Neural progenitor cell (in vitro differentiated cells): ENCODE results near the gene S100A6. TPM values are rescaled to one million over a fixed set of nuclear protein-coding genes. Genes with fewer than 3 reads are reported as not detected.

Experiments used
- DNase-seq: peaks from one replicate; pipeline ENCODE4 v3.0.0-alpha.2; 2016; ENCODE audit warnings: low spot score
- H2AFZ ChIP-seq: fragments of 200-600 bp; sonication (generic); replicated peaks from 2 replicates; pipeline ENCODE4 v1.6.1; 2016; ENCODE audit warnings: antibody characterized with exemption
- H3F3A ChIP-seq: fragments of 200-600 bp; sonication (generic); 2 replicates; pipeline ENCODE4 v1.6.1; 2016; ENCODE audit warnings: antibody characterized with exemption, low read depth
- H3K27ac ChIP-seq: fragments of 200-600 bp; sonication (generic); 2 replicates; pipeline ENCODE4 v1.5.1; 2016; ENCODE audit warnings: mild to moderate bottlenecking
- H3K27me3 ChIP-seq: fragments of 200-600 bp; sonication (generic); 2 replicates; pipeline ENCODE4 v1.6.1; 2016; ENCODE audit warnings: mild to moderate bottlenecking, moderate library complexity
- H3K36me3 ChIP-seq: fragments of 200-600 bp; sonication (generic); 2 replicates; pipeline ENCODE4 v1.5.1; 2016
- H3K4me1 ChIP-seq: fragments of 200-600 bp; sonication (generic); 2 replicates; pipeline ENCODE4 v1.6.1; 2016; ENCODE audit warnings: mixed run types
- H3K4me2 ChIP-seq: fragments of 200-600 bp; sonication (generic); 2 replicates; pipeline ENCODE4 v1.6.1; 2016
- H3K4me3 ChIP-seq: fragments of 200-600 bp; sonication (generic); 2 replicates; pipeline ENCODE4 v1.5.1; 2016
- H3K79me2 ChIP-seq: fragments of 200-600 bp; sonication (generic); 2 replicates; pipeline ENCODE4 v1.6.1; 2016; ENCODE audit warnings: low read depth
- H3K9ac ChIP-seq: fragments of 200-600 bp; sonication (generic); 2 replicates; pipeline ENCODE4 v1.6.1; 2016
- H3K9me3 ChIP-seq: fragments of 200-600 bp; sonication (generic); 2 replicates; pipeline ENCODE4 v1.5.1; 2016; ENCODE audit warnings: low read depth
- H4K20me1 ChIP-seq: fragments of 200-600 bp; sonication (generic); 2 replicates; pipeline ENCODE4 v1.6.1; 2016; ENCODE audit warnings: low read depth
- H3K27ac Mint-ChIP-seq: 3 replicates; pipeline ENCODE4 v1.8.0; 2021; ENCODE audit warnings: mixed read lengths
- H3K27me3 Mint-ChIP-seq: 2 replicates; pipeline ENCODE4 v1.8.0; 2022; ENCODE audit warnings: low read depth, mild to moderate bottlenecking, inconsistent platforms, moderate library complexity, mixed read lengths; ENCODE audit not compliant: insufficient read depth
- H3K36me3 Mint-ChIP-seq: 3 replicates; pipeline ENCODE4 v1.8.0; 2021; ENCODE audit warnings: mixed read lengths
- H3K4me1 Mint-ChIP-seq: 3 replicates; pipeline ENCODE4 v1.8.0; 2021; ENCODE audit warnings: mixed read lengths
- H3K4me3 Mint-ChIP-seq: 3 replicates; pipeline ENCODE4 v1.8.0; 2021; ENCODE audit warnings: mild to moderate bottlenecking, moderate library complexity, mixed read lengths
- H3K9me3 Mint-ChIP-seq: 3 replicates; pipeline ENCODE4 v1.8.0; 2020; ENCODE audit warnings: mixed read lengths
- EZH2 ChIP-seq: fragments of 200-600 bp; sonication (generic); IDR thresholded peaks from 2 replicates; pipeline ENCODE4 v1.6.1; 2017; ENCODE audit warnings: antibody characterized with exemption, mild to moderate bottlenecking, moderate library complexity
- EZH2phosphoT487 ChIP-seq: fragments of 200-600 bp; sonication (generic); IDR thresholded peaks from 2 replicates; pipeline ENCODE4 v1.6.1; 2017; ENCODE audit warnings: antibody characterized with exemption
- total RNA-seq: library from RNA; depleted of rRNA; stranded (reverse); fragments of >200 nt; gene quantifications from 2 replicates; pipeline ENCODE4 v1.2.3, GENCODE V29; 2015; ENCODE audit warnings: low replicate concordance
- TF ChIP-seq, protein P1 (sequence below): fragments of 200-600 bp; sonication (generic); IDR thresholded peaks from 2 replicates; pipeline ENCODE4 v1.5.1; 2017; ENCODE audit warnings: antibody characterized with exemption, mild to moderate bottlenecking

Gene S100A6
- total RNA-seq, 1 donor from 2014 or later = not detected

- Histone ChIP-seq H3K4me2 (no peak overlapping the region), H3K27me3 (no peaks in the 10 kb centered on the region), H4K20me1 (no peaks in the 10 kb centered on the region), H3K27ac (no peak overlapping the region), H3F3A (peaks cover 4% of the 10 kb centered on the region), H3K9ac (no peak overlapping the region), H3K9me3 (no peaks in the 10 kb centered on the region), H2AFZ (no peak overlapping the region), H3K79me2 (no peaks in the 10 kb centered on the region), H3K4me3 (no peak overlapping the region), H3K4me1 (peaks cover 8% of the 10 kb centered on the region), H3K36me3 (no peaks in the 10 kb centered on the region)
- Mint-ChIP-seq H3K4me1 (peaks cover 36% of the 10 kb centered on the region), H3K27me3 (peaks cover 9% of the 10 kb centered on the region), H3K27ac (peak overlapping the region; percentile 52), H3K4me3 (peak overlapping the region; percentile 9), H3K9me3 (peaks cover 5% of the 10 kb centered on the region), H3K36me3 (no peaks in the 10 kb centered on the region)
- DNase-seq = no peak
- TF ChIP-seq EZH2 (no peak), EZH2phosphoT487 (no peak)
- TF ChIP-seq, protein P1, sequence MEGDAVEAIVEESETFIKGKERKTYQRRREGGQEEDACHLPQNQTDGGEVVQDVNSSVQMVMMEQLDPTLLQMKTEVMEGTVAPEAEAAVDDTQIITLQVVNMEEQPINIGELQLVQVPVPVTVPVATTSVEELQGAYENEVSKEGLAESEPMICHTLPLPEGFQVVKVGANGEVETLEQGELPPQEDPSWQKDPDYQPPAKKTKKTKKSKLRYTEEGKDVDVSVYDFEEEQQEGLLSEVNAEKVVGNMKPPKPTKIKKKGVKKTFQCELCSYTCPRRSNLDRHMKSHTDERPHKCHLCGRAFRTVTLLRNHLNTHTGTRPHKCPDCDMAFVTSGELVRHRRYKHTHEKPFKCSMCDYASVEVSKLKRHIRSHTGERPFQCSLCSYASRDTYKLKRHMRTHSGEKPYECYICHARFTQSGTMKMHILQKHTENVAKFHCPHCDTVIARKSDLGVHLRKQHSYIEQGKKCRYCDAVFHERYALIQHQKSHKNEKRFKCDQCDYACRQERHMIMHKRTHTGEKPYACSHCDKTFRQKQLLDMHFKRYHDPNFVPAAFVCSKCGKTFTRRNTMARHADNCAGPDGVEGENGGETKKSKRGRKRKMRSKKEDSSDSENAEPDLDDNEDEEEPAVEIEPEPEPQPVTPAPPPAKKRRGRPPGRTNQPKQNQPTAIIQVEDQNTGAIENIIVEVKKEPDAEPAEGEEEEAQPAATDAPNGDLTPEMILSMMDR = no peak
Measured at GRCh38 chr1:153539395-153540093, 3.8 kb upstream of the S100A6 start.

DNA sequence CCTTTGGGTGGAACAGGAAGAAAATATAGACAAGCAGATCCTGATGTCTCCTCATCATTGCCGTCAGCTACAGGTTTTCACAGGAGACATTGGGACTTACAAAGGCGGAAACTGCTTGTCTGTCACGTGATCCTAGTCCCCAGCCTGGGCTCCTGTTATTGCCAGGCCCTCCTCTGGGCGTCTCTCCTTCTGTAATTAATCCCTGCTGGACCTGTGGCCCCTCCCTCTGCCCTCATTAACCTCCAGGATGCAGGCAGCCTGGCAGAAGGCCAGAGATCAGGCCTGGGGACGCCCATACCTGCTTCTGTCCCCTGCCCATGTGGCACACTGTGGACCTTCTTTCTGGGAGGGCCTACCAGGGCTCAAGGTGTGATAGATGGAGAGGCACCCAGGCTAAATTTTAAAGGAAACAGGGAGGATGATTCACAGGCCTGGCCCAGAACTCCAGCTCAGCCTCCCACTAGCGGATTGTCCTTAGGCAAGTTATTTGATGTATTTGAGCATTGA lies 2.6 kb upstream of the S100A6 start:
- Histone ChIP-seq H3K9ac (no peak overlapping the region), H3K4me3 (no peak overlapping the region), H3K27ac (no peak overlapping the region), H3K79me2 (no peaks in the 10 kb centered on the region), H2AFZ (peak overlapping the region; percentile 30), H3F3A (peaks cover 4% of the 10 kb centered on the region), H3K4me2 (no peak overlapping the region), H3K9me3 (no peaks in the 10 kb centered on the region), H3K4me1 (peaks cover 12% of the 10 kb centered on the region), H3K36me3 (no peaks in the 10 kb centered on the region), H3K27me3 (no peaks in the 10 kb centered on the region), H4K20me1 (no peaks in the 10 kb centered on the region)
- Mint-ChIP-seq H3K9me3 (peaks cover 5% of the 10 kb centered on the region), H3K27ac (no peak overlapping the region), H3K36me3 (no peaks in the 10 kb centered on the region), H3K4me3 (no peak overlapping the region), H3K27me3 (peaks cover 9% of the 10 kb centered on the region), H3K4me1 (peaks cover 36% of the 10 kb centered on the region)
- DNase-seq = peak; percentile 79
- no peak for TF ChIP-seq EZH2phosphoT487
- TF ChIP-seq, protein P1 = peak; percentile 10

- peaks cover 37% of the 10 kb centered on the region for H3K4me1 Mint-ChIP-seq
- H3K9me3 Mint-ChIP-seq = peaks cover 2% of the 10 kb centered on the region
- H3K9me3 ChIP-seq = no peaks in the 10 kb centered on the region
- H4K20me1 ChIP-seq = no peaks in the 10 kb centered on the region
- H3K4me3 Mint-ChIP-seq = no peak overlapping the region
- no peak overlapping the region for H3K4me2 ChIP-seq
- no peak overlapping the region for H3K27ac Mint-ChIP-seq
- H3K27ac ChIP-seq = no peak overlapping the region
- H3K27me3 ChIP-seq = no peaks in the 10 kb centered on the region
- peaks cover 21% of the 10 kb centered on the region for H3K4me1 ChIP-seq
- no peak overlapping the region for H2AFZ ChIP-seq
- H3K79me2 ChIP-seq = no peaks in the 10 kb centered on the region
- TF ChIP-seq, protein P1 = no peak
- no peak for TF ChIP-seq EZH2phosphoT487
- no peak for TF ChIP-seq EZH2
- no peaks in the 10 kb centered on the region for H3K36me3 ChIP-seq
- peaks cover 11% of the 10 kb centered on the region for H3F3A ChIP-seq
- no peak overlapping the region for H3K4me3 ChIP-seq
- no peak overlapping the region for H3K9ac ChIP-seq
- DNase-seq = no peak
- H3K27me3 Mint-ChIP-seq = peaks cover 9% of the 10 kb centered on the region
- H3K36me3 Mint-ChIP-seq = no peaks in the 10 kb centered on the region
Measured at GRCh38 chr1:153537376-153537730, 1.6 kb upstream of the S100A6 start.
